ENCODE data around the gene COBL. TPM values are rescaled to one million over a fixed set of nuclear protein-coding genes. Genes with fewer than 3 reads are reported as not detected.

COBL gene
- total RNA-seq, 6 experiments from 2014 or later = not detected

DNA sequence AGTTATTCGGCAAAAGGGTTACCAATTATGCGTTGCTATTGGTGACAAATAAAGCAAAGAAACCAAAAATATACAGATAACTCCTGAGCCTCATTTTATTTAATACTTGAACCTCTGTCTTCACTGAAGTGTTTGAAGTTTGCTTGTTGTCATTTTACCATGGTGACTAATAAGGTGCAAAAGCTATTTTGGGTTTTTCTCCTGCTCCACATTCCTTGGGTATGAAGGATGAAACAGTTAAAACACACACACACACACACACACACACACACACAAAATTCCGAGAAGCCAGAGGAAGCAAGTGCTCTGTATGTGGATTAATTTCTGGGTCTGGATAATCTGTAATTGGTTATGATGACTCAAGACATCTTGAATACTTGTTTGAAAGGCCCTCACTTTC, 246.5 kb downstream of the COBL start:
- Mint-ChIP-seq H3K36me3 (ENCODE audit: low read depth) (no peaks in the 10 kb centered on the region), H3K9me3 (no peaks in the 10 kb centered on the region; the same call in 1 of the 2 replicates), H3K27me3 (ENCODE audit: insufficient read depth) (peaks cover 8% of the 10 kb centered on the region), H3K27ac (no peak overlapping the region), H3K4me3 (no peak overlapping the region), H3K4me1 (ENCODE audit: low read depth) (peaks cover 13% of the 10 kb centered on the region)
- DNase-seq = peak; percentile 9
- TF ChIP-seq, protein P1, sequence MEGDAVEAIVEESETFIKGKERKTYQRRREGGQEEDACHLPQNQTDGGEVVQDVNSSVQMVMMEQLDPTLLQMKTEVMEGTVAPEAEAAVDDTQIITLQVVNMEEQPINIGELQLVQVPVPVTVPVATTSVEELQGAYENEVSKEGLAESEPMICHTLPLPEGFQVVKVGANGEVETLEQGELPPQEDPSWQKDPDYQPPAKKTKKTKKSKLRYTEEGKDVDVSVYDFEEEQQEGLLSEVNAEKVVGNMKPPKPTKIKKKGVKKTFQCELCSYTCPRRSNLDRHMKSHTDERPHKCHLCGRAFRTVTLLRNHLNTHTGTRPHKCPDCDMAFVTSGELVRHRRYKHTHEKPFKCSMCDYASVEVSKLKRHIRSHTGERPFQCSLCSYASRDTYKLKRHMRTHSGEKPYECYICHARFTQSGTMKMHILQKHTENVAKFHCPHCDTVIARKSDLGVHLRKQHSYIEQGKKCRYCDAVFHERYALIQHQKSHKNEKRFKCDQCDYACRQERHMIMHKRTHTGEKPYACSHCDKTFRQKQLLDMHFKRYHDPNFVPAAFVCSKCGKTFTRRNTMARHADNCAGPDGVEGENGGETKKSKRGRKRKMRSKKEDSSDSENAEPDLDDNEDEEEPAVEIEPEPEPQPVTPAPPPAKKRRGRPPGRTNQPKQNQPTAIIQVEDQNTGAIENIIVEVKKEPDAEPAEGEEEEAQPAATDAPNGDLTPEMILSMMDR (IDR thresholded peaks at IDR 0.05) = no peak

DNA sequence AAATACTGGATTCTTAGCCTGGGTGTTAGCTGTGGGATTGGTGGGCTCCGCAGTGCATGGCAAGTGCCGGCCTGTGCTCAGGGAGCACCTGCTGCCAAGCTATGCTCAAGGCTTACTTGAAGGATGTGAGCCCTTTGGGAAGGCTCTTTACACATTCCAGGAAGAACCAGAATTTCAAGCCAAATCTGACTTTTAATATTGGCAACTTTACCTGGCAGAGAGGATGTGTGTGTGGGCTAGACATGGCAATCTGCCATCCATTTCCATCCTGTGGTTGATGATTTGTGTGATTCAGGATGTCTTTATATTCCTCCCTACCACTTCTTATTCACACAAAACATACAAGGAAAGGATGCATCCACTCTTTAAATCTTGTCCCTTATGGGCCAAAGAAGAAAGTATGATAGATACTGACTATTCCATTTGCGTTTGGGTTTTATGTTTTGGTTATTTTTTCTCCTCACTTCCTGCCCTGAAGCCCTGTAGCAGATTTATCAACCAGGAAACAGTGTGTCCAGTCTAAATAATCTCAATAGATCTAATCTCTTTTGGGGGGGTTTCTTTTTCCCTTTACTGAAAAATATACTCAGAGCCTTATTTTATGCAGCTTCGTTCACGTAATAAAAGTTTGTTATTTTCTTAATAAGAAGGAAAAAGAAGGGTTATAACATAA, 247.1 kb downstream of the COBL start:
- peaks cover 13% of the 10 kb centered on the region for H3K4me1 Mint-ChIP-seq (ENCODE audit: low read depth)
- H3K27me3 Mint-ChIP-seq (ENCODE audit: insufficient read depth) = peaks cover 8% of the 10 kb centered on the region
- TF ChIP-seq, protein P1 (IDR thresholded peaks at IDR 0.05) = no peak
- no peak overlapping the region for H3K4me3 Mint-ChIP-seq
- H3K36me3 Mint-ChIP-seq (ENCODE audit: low read depth) = no peaks in the 10 kb centered on the region
- no peak overlapping the region for H3K27ac Mint-ChIP-seq
- DNase-seq = no peak
- no peaks in the 10 kb centered on the region; the same call in 1 of the 2 replicates for H3K9me3 Mint-ChIP-seq

DNA sequence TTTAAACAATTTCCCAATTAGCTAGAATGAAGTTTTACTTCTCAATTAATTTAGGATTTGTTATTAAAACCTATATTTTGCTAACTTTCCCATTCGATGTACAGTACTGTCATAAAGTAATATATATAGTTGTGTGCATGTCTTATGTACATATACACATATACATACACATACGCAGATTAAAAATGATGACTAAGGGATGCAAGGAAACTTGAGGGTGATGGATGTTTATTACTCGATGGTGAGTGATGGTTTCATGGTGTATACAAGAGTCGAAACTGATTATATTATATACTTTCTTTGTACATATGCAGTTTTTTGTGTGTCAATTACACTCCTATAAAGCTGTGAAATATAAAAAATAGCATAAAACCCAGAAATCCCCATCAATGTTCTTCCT, 248.2 kb downstream of the COBL start:
- Mint-ChIP-seq H3K36me3 (ENCODE audit: low read depth) (no peaks in the 10 kb centered on the region), H3K27me3 (ENCODE audit: insufficient read depth) (peaks cover 13% of the 10 kb centered on the region), H3K4me3 (no peak overlapping the region), H3K4me1 (ENCODE audit: low read depth) (peaks cover 13% of the 10 kb centered on the region), H3K9me3 (no peaks in the 10 kb centered on the region; the same call in 1 of the 2 replicates), H3K27ac (no peak overlapping the region)
- no peak for DNase-seq
- TF ChIP-seq, protein P1 (IDR thresholded peaks at IDR 0.05) = no peak

DNA sequence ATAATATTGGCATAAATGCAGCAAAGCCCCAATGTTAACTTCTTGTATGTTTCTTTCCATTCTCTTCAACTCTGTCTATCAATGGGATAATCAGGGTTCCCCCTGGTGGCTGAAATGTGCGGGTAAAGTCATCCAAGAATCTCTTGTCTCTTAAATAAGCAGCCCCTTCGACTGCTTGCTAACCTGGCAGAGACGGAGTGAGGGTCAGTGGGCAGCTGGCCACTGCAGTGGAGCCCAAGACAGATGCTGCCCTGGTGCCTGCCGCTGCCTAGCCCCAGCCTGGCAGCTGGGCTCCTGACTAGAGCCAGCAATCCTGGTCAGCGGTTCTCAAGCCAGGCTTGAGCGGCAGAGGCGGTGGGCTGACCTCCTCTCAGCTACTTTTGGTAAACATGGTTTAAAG, 248.9 kb downstream of the COBL start:
- H3K27ac Mint-ChIP-seq = no peak overlapping the region

DNA sequence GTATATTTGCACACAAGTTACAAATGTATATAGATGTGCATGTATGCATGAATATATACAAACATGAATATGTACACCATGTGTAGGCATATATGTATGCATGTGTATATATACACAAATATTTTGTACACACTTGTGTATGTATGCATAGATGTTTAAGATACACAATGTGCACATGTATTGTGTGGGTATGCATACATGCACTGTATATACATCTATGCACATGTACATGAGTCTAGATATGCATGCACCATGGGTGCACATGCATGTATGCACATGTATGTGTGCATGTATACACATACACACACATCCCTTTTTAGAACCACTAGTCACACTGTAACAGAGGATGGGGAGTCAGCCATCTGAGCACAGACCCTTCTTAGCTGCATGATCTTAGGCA, 249.4 kb downstream of the COBL start:
- Mint-ChIP-seq H3K4me3 (no peak overlapping the region), H3K27ac (no peak overlapping the region), H3K27me3 (ENCODE audit: insufficient read depth) (peaks cover 13% of the 10 kb centered on the region), H3K9me3 (no peaks in the 10 kb centered on the region; the same call in 1 of the 2 replicates), H3K4me1 (ENCODE audit: low read depth) (peaks cover 13% of the 10 kb centered on the region), H3K36me3 (ENCODE audit: low read depth) (no peaks in the 10 kb centered on the region)
- DNase-seq = no peak
- TF ChIP-seq, protein P1 (IDR thresholded peaks at IDR 0.05) = no peak

More for the DNA sequence above, 248.9 kb downstream of the COBL start:
- Mint-ChIP-seq H3K36me3 (ENCODE audit: low read depth) (no peaks in the 10 kb centered on the region), H3K4me1 (ENCODE audit: low read depth) (peaks cover 13% of the 10 kb centered on the region), H3K9me3 (no peaks in the 10 kb centered on the region; the same call in 1 of the 2 replicates), H3K27me3 (ENCODE audit: insufficient read depth) (peaks cover 13% of the 10 kb centered on the region), H3K4me3 (no peak overlapping the region)
- peak; percentile 58 for DNase-seq
- TF ChIP-seq, protein P1 (IDR thresholded peaks at IDR 0.05) = peak; percentile 94

All from HFFc6 (cell line).